Activated effector memory CD4-positive, alpha-beta T cell treated with Interleukin-2 at 50 U/mL for 16 hours (primary cell): ENCODE data around the gene NPDC1.
"Not testable (repeated sequence)": the region's sequence is repeated elsewhere in the genome, so short reads cannot be mapped to it uniquely, and the experiment has no call there.

Experiments
- DNase-seq: peaks from one replicate; pipeline ENCODE4 v3.0.0-alpha.2; 2020

NPDC1 gene

GRCh38 chr9:137009217-137009616 is 36.8 kb downstream of the NPDC1 start:
- no peak for DNase-seq

GRCh38 chr9:137008312-137008711 is 37.7 kb downstream of the NPDC1 start:
- no peak for DNase-seq

- no peak for DNase-seq
These were observed 38.1 kb downstream of the NPDC1 start for GRCh38 chr9:137007816-137008270.

GRCh38 chr9:137007108-137007815 is 38.7 kb downstream of the NPDC1 start:
- no peak for DNase-seq

- DNase-seq = no peak
These were observed 39.6 kb downstream of the NPDC1 start for GRCh38 chr9:137006116-137007003.

GRCh38 chr9:137004285-137004684 is 41.7 kb downstream of the NPDC1 start:
- not testable (repeated sequence) for DNase-seq

- no peak for DNase-seq
These were observed 43.3 kb downstream of the NPDC1 start for GRCh38 chr9:137002646-137003041.

GRCh38 chr9:137001857-137002645 is 43.9 kb downstream of the NPDC1 start:
- no peak for DNase-seq

GRCh38 chr9:137000177-137000930 is 45.6 kb downstream of the NPDC1 start:
- DNase-seq = no peak

- DNase-seq = no peak
These were observed 48.1 kb downstream of the NPDC1 start for GRCh38 chr9:136997830-136998234.

GRCh38 chr9:136997371-136997770 is 48.6 kb downstream of the NPDC1 start:
- DNase-seq = no peak

- peak; percentile 52 for DNase-seq
These were observed 49.4 kb downstream of the NPDC1 start, which contains the start of gene CLIC3 for GRCh38 chr9:136996361-136997292. Gene CLIC3, minus strand, starts transcription at chr9:136996568. Its CDS starts 25 bp downstream, at chr9:136996543.

GRCh38 chr9:136995772-136996311 is 50.1 kb downstream of the NPDC1 start:
- DNase-seq = no peak

- DNase-seq = no peak
These were observed 50.6 kb downstream of the NPDC1 start for GRCh38 chr9:136995362-136995761.

- DNase-seq = no peak
These were observed 51.1 kb downstream of the NPDC1 start for GRCh38 chr9:136994888-136995230.

GRCh38 chr9:136994180-136994887 is 51.6 kb downstream of the NPDC1 start:
- no peak for DNase-seq

GRCh38 chr9:136992819-136993369 is 53.1 kb downstream of the NPDC1 start:
- DNase-seq = no peak

- DNase-seq = peak; percentile 90
These were observed 53.8 kb downstream of the NPDC1 start, which contains the start of gene PAXX for GRCh38 chr9:136991993-136992818. Gene PAXX, plus strand, starts transcription at chr9:136992422. Its CDS starts 22 bp downstream, at chr9:136992444.
